ENCODE data around the gene CDK9.

Gene CDK9

DNA sequence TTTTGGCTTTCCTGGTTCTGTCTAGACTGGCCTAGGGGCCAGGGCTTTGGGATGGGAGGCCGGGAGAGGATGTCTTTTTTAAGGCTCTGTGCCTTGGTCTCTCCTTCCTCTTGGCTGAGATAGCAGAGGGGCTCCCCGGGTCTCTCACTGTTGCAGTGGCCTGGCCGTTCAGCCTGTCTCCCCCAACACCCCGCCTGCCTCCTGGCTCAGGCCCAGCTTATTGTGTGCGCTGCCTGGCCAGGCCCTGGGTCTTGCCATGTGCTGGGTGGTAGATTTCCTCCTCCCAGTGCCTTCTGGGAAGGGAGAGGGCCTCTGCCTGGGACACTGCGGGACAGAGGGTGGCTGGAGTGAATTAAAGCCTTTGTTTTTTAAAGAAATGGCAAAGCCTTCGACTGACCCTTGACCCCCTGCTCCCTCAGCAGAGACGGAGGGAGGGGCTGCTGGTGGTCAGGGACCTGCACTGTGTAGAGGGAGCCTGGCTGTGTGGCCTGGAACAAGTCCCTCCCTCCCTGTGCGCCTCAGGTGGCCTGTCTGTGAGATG lies 27.9 kb downstream of the CDK9 start:
- TF ChIP-seq, protein P1, sequence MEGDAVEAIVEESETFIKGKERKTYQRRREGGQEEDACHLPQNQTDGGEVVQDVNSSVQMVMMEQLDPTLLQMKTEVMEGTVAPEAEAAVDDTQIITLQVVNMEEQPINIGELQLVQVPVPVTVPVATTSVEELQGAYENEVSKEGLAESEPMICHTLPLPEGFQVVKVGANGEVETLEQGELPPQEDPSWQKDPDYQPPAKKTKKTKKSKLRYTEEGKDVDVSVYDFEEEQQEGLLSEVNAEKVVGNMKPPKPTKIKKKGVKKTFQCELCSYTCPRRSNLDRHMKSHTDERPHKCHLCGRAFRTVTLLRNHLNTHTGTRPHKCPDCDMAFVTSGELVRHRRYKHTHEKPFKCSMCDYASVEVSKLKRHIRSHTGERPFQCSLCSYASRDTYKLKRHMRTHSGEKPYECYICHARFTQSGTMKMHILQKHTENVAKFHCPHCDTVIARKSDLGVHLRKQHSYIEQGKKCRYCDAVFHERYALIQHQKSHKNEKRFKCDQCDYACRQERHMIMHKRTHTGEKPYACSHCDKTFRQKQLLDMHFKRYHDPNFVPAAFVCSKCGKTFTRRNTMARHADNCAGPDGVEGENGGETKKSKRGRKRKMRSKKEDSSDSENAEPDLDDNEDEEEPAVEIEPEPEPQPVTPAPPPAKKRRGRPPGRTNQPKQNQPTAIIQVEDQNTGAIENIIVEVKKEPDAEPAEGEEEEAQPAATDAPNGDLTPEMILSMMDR (conservative IDR thresholded peaks at IDR 0.05; ENCODE audit: low read depth, low read length) = no peak
- H3K4me3 ChIP-seq (ENCODE audit: low read length) = no peak overlapping the region
- no peak for DNase-seq (ENCODE audit: low read depth)

DNA sequence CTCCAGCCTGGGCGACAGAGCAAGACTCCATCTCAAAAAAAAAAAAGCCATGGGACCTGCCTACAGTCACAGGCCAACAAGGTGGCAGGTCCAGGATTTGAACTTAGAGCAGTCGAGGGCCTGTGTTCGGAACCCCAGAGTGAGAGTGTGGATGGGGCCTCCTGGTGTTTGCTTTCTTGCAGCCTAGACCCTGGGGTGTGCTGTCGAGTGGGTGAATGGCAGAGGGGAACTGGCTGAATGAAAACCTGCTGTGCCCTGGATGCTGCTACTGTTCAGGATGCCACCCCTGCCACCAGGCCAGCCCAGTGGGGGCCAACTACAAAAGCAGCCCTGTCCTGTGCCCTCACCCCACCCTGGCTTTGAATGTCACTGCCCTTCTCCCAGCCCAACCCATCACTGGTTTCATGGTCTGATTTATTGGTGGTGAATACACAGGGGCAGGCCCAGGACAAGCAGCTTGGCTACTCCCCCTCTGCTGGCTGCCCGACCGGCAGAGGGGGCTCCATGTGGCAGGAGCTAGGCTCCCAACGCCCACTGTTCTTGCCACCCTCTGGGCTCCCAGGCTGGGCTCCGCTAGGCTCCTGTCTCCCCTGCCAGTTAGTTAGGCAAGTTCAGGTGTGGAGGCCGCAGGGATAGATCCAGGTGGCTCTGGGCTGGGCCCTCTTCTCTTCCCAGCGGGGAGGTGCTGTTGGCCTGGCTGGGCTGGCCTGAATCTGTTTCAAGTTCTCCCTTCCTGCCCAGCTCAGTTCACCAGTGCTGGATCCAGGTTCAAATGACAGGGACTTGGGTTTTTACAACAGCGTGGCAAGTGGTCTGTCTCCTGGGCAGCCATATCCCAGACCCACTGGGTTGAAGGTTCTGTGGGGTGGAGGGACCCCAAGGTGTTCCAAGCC lies 29.0 kb downstream of the CDK9 start:
- no peak overlapping the region for H3K4me3 ChIP-seq (ENCODE audit: low read length)
- TF ChIP-seq, protein P1 (conservative IDR thresholded peaks at IDR 0.05; ENCODE audit: low read depth, low read length) = no peak
- DNase-seq (ENCODE audit: low read depth) = no peak

DNA sequence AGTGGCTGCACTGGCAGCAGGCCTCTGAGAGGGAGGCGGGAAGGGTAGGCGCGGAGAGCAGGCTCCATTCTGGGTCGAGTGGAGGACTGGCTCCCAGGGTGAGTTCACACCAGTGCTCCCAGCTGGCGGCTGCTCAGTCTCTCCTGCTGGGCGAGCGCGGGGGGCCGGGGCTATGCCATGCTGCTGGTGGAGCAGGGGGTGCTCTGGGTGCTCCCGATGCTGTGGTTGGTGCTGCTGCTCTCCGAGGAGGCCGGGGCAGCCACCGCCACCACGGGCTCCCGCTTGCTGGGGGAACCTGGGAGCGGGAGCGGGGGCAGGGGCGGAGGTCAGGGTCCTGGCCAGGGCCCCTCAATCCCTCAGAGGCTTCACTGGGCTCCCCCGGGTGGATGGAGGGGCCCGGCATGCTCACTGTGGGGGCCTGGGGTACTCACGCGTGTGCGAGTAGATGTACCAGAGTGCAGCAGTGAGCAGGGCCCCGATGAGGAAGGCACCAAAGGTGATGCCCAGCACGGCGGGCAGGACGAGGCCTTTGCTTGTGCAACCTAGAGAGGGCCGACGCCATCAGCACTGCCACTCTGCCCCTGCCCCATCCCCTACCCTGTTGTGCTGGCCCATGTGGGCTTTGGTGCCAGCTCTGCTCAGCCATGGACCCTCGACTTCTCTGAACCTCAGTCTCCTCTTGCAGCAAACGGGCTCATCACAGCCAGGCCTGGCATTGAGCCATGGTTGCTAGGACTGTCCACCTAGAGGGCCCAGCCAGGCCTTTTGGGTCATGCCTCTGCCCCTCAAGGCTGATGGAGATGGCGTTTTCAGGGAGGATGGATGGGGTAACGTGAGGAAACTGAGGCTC lies 29.9 kb downstream of the CDK9 start:
- no peak overlapping the region for H3K4me3 ChIP-seq (ENCODE audit: low read length)
- no peak for DNase-seq (ENCODE audit: low read depth)
- TF ChIP-seq, protein P1 (conservative IDR thresholded peaks at IDR 0.05; ENCODE audit: low read depth, low read length) = no peak

DNA sequence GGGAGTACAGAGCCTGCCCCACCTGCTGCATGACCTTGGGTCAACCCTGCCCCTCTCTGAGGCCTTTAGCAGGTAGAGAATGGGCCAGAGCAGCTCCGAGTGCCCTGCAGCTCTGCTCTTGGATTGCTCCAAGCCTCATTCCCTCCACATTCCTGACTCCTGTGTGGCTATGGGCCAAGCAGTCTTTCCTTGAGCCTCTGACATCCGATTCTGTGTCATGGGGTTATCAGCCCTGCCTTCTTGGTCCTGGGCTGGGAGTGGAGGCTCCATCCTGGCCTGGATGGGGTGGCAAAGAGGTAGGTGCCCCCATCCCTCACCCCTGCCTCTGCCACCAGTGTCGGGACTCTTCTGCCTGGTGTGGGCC lies 30.5 kb downstream of the CDK9 start:
- no peak for DNase-seq (ENCODE audit: low read depth)
- TF ChIP-seq, protein P1 (conservative IDR thresholded peaks at IDR 0.05; ENCODE audit: low read depth, low read length) = no peak
- no peak overlapping the region for H3K4me3 ChIP-seq (ENCODE audit: low read length)

DNA sequence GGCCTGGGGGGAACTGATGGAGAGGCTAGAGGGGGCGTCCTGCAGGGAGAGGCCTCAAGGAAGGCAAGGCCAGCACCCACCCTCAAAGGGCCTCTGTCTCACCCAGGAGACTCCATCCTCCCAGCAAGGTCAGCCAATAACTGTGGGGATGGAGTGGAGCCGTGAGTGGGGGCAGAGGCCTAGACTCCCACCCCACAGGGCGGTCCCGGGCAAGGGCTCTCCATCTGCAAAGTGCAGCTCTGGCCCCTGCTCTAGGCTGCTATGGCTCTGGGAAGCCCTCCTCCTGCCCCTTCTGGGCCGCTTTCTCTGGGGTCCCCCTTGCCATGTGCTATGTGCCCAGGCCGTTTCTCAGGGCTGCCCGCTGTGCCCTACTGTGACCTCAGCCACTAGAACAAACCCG lies 30.9 kb downstream of the CDK9 start:
- no peak overlapping the region for H3K4me3 ChIP-seq (ENCODE audit: low read length)
- TF ChIP-seq, protein P1 (conservative IDR thresholded peaks at IDR 0.05; ENCODE audit: low read depth, low read length) = no peak
- no peak for DNase-seq (ENCODE audit: low read depth)

DNA sequence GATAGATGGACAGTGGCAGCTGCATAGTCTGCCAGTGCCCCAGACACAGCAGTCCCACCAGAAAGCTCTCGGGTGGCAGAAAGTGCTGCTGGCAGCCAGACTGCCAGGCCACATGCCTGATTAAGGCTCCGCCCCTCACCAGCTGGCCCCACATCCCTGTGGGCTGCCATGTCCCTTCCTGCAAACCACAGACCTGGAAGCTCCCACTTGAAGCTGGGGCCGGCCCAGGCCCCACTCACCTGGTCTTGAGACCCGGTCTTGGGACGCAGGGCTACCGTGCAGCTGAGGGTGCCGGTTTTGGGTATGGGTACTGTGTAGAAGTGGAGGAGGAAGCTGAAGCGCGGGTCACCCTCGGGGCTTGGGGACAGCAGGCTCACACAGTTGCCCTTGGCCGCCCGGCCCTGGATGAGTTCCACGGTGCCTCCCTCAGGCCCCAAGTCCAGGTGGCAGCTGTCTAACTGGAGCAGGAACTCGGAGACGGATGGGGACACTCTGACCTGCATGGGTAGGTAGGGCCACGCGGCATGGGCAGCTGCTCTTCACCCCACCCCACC lies 32.1 kb downstream of the CDK9 start:
- no peak for DNase-seq (ENCODE audit: low read depth)
- no peak overlapping the region for H3K4me3 ChIP-seq (ENCODE audit: low read length)
- TF ChIP-seq, protein P1 (conservative IDR thresholded peaks at IDR 0.05; ENCODE audit: low read depth, low read length) = no peak
